Central memory CD4-positive, alpha-beta T cell (primary cell): ENCODE data around the gene ZC3H4.
A peak's percentile ranks its signal among the peaks of the same experiment; 100 is the strongest.

ENCODE experiments used
- DNase-seq: peaks from one replicate; pipeline ENCODE4 v3.0.0; 2022

The ZC3H4 gene

DNA sequence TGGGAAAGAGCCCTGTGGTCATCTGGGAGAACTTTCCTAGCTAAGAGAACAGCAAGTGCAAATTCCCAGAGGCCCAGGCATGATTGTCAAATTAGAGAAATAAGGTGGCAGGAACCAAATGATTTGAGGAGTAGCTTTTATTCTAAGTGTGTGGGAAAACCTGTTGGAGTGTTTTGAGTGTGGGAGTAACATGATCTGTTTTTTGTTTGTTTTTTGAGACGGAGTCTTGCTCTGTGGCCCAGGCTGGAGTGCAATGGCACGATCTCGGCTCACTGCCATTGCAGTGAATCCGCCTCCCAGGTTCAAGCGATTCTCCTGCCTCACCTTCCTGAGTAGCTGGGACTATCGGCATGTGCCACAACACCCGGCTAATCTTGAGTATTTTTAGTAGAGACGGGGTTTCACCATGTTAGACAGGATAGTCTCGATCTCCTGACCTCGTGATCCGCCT is 19.5 kb upstream of the ZC3H4 start:
- no peak for DNase-seq

DNA sequence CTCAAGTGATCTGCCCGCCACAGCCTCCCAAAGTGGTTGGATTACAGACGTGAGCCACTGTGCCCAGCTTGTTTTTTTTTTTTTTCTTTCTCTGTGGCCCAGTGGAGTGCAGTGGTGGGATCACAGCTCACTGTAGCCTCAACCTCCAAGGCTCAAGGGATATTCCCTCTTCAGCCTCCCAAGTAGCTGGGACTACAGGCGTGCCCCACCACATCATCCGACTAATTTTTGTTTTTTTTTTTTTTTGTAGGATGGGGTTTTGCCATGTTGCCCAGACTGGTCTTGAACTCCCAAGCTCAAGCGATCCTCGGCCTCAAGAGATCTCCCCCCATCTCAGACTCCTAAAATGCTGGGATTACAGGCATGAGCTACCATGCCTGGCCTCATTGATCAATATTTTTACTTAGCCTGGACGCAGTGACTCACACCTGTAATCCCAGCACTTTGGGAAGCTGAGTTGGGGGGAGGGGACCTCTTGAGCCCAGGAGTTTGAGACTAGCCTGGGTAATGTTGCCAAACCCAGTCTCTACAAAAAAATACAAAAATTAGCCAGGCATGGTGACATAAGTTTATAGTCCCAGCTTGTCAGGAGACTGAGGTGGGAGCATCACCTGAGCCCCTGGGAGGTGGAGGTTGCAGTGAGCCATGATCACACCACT is 18.7 kb upstream of the ZC3H4 start:
- no peak for DNase-seq

DNA sequence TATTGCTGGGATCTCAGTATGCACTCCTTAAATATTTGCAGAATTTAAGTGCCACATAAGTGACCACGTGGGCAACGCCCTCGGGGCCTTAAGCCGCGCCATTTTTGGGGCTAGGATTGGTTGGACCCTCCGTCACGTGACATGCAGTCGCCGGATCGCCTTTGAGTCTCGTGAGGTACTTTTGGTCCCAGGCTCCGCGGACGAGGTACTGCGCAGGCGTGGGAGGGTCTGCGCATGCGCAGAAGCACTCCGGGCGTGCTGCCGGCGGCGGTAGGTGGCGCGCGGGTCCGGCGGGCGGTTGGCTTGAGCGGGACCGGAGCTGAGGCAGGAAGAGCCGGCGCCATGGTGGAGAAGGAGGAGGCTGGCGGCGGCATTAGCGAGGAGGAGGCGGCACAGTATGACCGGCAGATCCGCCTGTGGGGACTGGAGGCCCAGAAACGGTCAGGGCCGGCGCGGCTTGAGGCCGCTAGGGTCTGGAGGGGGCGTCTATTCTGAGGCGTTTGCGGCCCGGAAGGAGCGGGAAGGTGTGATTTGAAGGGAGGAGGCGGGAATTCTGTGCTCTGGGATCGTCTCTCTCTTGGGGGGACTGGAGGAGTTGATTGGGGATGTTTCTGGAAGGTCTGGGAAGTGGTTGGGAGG is 17.1 kb upstream of the ZC3H4 start, which contains the start of gene SAE1:
Gene SAE1, plus strand, starts transcription at position 247 of the 639 bp plus-strand sequence. Its CDS starts 96 bp downstream, at position 343.
- DNase-seq: peak; percentile 87

DNA sequence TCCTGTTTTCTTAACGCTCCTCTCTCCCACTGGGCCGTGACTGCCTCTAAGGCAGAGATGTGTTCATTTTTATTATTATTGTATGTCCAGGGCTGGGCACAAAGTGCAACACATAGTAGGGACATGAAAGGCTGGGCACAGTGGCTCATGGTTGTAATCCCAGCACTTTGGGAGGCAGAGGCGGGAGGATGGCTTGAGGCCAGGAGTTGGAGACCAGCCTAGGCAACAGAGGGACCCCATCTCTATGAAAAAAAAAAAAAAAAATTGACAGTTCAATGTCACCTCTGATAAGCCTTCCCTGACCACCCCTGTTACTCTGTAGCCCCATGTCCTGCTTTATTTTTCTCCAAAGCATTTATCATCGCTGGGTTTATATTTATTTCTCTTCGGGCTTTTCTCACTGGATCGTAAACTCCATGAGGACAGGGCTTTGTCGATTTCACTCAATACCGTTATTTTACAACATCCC is 16.6 kb upstream of the ZC3H4 start:
- no peak for DNase-seq

DNA sequence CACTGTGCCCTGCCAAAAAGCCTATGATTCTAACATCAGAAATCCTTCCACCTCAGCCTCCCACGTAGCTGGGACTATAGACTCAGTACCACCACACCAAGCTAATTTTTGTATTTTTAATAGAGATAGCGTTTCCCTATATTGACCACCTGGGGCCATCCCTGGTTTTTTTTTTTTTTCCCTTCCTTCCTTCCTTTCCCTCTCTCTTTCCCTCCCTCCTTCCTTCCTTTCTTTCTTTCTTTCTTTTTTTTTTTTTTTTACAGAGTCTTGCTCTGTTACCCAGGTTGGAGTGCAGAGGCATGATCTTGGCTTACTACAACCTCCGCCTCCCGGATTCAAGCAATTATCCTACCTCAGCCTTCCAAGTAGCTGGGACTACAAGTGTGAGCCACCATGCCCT is 16.0 kb upstream of the ZC3H4 start:
- no peak for DNase-seq

DNA sequence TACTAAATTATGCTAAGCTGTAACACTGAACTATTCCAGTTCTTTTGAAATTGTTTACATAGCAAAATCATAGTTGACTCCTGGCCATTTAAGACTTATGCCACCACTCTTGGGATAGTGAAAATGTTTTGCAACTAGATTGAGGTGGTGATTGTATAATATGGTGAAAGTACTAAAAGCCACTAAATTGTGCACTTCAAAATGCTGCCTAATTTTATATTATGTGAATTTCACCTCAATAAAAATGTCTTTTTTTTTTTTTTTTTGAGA is 12.0 kb upstream of the ZC3H4 start:
- DNase-seq: no peak

DNA sequence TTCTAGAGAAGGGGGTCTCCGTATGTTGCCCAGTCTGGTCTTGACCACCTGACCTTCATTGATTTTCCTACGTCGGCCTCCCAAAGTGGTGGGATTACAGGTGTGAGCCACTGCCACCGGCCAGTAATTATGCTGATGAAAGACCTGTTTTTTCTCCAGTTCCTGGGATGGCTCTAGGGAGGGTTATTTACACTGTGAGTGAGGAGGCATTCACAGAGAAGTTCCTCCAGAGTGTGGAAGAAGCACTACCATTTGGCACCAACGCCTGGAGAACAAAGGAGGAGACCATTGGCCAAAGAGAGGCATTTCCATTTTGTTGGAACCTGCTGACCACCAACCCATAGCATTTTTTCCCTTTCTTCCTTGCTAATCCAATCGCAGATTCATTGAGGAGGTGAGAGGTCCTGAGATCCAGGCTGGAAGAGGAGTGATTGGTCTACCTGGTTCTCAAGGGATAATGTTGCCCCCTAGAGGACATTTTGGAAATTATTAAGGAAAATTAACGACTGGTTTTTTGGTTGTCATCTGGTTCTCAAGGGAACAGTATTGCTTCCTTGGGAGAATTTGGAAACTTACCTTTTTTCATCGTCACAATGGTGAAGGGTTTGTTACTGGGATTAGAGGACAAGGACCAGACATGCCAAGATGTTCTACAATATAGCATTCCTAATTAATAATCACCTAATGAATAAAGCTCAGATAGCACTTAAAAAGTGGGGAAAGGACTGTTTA is 11.5 kb upstream of the ZC3H4 start:
- DNase-seq: peak; percentile 46

DNA sequence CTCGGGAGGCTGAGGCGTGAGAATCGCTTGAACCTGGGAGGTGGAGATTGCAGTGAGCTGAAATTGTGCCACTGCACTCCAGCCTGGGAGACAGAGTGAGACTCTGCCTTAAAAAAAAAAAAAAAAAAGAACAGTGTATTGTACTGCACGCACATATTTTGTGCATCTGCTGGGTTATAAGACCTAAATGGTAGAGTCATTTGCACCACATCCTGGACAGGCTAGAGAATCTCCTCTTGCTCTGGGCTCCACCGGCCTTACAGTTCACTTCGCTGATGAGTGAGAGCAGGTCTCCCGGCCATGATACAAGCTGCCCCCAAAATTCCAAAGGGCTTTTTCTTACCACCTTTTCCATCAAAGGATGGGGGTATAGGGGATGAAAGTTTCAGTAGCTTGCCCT is 9.8 kb upstream of the ZC3H4 start:
- DNase-seq: no peak

DNA sequence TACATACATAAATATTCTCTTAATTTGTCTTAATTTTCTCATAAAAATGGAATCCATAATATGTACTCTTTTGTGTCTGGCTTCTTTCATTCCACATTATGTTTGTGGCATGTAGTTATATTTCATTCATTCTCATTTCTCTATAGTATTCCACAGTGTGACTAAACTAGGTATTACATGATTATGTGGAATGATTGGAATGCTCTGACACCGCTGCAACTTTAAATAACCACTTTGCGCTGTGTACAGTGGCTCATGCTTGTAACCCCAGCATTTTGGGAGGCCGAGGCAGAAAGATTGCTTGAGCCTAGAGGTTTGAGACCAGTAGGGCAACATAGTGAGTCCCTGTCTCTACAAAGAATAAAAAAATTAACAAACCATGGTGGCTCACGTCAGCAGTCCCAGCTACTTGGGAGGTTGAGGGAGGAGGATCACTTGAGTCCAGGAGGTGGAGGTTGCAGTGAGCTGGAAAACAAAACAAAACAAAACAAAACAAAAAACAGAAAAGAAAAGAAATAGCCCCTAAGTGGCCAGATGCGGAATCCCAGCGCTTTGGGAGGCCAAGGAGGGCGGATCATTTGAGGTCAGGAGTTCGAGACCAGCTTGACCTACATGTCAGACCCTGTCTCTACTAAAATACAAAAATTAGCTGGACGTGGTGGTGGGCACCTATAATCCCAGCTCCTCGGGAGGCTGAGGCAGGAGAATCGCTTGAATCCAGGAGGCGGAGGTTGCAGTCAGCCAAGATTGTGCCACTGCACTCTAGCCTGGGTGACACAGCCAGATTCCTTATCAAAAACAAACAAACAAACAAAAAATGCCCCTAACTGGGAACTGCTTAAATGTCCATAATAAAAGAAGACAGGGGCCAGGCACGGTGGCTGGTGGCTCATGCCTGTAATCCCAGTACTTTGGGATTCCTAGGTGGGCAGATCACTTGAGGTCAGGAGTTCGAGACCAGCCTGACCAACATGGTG is 9.1 kb upstream of the ZC3H4 start:
- DNase-seq: no peak

DNA sequence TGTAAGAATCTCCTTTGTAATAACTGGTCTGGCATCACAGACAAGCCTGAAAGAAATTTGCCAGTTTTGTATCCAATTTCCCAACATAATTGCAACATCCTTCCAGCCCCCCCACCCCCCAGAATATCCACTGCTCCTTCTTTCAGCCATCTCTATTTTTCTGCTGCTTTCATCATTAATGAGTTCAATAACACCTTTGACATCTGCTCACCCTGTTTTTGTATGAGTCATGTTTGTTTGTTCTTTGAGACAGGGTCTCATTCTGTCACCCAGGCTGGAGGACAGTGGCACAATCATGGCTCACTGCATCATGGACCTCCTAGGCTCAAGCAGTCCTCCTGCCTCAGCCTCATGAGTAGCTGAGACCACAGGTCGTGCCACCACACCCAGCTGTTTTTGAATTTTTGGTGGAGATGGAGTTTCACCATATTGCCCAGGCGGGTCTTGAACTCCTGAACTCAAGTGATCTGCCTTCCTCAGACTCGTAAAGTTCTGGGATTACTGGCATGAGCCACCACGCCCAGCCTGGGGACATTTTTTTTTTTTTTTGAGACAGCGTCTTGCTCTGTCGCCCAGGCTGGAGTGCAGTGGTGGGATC is 7.0 kb upstream of the ZC3H4 start:
- no peak for DNase-seq

DNA sequence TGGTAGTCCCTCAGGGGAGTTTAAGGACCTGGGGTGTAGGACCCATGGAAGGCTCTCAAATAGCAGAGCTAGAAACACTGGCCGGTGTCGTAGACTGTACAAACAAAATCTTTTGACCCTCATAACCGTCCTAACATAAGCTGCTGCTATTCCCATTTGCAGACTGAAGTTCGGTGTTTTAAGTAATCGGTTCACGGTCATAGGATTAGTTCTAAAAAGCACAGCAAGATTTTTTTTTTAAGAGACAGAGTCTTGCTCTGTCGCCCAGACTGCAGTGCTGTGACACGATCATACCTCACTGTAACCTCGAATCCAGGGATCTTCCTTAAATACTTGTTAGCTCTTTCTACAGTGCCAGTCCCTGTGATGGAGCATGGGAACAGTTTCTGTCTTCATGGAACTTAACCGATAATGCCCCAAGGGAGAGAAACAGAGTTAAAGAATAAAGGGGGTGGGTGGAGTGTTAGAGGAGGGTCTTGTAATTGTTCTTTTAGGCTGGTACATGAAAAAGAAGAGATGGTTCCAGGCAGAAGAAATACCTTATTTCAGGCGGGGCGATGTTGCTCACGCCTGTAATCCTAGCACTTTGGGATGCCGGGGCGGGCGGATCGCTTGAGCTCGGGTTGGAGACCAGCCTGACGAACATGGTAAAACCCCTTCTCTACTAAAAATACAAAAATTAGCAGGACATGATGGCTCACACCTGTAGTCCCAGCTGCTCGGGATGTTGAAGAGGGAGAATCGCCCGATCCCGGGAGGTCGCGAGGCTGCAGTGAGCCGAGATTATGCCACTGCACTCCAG is 475 bp upstream of the ZC3H4 start:
- DNase-seq: no peak

DNA sequence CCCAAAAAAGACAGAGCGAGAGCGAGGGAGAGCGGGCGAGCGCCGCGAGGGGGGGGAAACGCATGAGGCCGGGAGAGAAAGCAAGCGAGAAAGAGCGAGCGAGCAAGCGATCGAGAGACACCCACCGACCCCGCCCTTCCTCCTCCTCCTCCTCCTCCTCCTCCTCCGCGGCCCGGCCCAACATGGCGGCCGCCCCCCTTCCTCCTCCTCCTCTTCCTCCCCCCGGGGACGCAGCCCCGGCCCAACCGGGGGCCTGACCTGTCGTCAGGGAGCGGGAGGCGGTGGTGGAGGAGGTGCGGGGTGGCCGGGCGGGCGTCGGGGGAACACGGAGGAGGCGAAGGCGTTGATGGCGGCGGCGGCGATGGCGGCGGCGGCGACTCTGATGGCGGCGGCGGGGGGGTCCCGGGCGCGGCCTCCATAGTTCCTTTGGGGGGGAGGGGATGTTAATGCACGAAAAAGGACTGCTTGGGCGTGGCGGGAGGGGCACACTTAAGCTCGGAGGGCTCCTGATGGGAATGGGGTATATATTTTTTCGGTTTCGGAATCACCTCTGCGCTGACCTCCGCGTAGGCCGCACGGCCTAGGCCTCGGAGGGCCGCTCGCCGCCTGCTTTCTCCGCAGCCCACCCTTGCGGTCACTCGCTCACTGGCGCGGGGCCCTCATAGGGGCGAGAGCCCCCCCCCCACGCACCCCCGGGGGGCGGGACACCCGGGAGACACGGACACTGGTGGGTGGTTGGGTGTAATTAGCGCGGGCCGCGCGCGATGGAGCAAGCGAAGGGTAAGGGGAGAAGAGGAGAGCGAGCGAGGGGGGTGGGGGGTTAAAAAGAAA is 1.2 kb downstream of the ZC3H4 start:
- DNase-seq: peak; percentile 86

DNA sequence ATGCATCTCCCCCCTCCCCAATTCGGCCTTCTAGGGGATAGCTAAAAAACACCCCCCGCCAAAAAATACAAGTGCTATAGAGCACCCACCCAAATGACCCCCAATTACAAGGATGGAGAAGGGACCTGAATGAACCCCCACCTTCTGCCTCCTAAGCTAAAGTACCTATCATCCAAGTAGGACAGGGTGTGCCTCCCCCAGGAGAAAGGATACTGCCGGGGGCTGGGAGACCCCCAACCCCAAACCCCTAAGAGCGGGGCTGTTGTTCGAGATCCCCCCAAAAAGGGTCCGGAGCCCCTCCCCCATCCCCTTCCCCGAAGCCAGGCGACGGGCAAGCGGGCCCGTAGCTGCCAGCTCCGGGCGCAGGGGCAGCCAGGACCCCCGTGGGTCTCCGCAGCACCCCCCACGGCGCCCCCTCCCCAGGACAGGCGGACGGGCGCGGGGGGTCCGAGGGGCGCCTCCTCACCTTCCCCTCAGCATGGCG is 1.9 kb downstream of the ZC3H4 start:
- no peak for DNase-seq

DNA sequence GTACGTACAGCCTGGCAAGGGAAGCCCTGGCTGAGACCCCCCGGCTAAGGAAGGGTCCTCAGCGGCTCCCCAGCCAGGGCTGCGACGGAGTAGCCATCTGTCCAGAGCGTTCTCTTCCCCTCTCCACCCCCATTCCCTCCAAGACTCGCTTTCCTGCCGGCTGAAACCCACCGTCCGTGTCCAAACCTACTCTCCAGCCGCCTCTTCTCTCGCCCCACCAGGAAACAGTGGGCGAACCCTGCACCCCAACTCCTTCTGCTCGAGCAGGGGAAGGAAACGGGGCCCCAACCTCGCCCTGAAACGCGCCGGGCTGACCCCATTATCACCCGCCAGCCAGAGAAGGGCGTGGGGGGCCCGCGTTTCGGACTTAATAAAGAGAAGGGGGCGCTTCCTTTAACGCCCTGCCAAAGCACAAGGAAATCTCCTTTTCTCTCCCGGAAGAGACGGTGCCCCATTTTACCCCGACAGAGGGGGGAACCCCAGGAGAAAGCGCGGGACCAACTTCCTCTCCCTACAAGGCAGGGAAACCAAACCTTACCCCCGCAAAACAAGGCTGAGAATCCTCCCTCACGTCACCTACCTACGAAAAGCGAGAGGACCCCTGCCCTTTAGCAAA is 2.5 kb downstream of the ZC3H4 start:
- peak; percentile 55 for DNase-seq

DNA sequence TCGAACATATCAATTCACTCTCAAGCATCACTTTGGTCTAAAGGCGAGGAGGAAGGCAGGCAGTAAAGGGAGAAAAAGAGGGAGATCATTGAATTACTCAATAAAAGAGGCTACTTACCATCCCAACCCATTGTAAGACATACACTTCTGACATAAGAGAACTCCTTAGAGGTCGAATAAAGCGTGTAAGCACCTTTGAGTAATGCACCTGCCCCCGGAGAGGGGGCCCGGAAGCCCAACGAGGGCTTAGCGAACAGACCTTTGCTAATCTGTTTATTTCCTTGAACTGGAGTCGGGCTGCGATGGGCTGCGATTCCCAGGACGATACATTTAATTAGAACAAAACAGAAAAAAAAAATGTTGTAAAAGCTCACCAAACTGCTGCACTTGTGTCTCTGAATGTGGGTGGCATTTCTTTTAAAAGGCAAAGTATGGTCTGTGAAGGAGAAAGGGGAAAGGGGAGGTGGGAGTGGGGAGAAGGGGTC is 3.0 kb downstream of the ZC3H4 start:
- DNase-seq: peak; percentile 40

DNA sequence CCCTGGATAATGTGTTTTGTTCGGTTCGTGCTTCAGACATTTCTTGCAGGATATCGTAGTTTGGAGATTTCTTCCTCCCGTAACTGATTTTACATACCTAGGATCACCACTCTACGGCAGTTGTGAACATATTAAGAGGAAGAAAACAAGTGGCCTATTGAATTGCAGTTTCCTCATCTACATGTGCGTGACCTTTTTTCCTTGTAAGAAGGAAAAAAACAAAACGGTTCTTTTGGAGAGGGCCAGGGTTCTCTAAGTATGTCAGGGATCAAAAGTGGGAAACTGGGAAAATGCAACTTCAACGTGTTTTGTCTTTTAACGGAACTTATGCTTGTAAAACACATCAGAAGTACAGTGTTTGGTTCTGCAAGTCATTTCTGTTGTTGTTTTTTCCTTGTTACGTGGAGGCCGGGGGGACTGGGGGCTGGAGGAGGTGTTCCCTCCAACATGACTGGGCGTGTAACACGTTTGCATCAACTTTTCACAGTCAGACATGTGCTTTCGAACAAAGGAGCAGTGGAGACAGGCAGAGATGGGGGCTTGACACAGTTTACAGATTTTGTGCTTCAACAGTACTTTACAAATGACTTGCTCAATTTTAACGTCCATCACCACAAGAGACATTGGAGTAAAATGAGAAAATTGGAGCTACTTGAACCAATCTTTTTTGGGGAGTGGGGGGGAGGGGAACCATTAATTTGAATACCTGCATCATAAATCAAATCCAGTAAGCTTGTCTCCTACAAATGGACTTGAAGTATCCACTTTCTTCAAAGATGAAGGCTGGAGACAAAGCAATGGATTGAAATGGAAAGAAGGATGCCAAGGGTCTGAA is 3.8 kb downstream of the ZC3H4 start:
- peak; percentile 28 for DNase-seq

DNA sequence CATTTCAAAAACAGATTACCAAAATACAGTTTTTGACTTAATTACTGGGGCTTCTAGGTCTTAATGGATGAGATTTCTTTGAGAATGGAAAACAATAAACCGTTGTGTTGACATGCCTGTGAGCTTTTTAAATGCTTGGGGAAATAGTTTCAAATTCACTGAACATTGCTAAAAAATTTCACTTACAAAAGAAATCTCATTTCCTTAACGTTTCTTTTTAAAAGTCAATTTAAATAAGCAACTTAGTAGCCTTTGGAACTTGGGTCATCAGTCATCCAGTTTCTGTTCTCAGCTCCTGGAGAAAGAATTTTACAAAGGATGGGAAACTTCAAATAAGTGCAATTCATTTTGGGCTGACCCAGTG is 4.4 kb downstream of the ZC3H4 start:
- DNase-seq: no peak

DNA sequence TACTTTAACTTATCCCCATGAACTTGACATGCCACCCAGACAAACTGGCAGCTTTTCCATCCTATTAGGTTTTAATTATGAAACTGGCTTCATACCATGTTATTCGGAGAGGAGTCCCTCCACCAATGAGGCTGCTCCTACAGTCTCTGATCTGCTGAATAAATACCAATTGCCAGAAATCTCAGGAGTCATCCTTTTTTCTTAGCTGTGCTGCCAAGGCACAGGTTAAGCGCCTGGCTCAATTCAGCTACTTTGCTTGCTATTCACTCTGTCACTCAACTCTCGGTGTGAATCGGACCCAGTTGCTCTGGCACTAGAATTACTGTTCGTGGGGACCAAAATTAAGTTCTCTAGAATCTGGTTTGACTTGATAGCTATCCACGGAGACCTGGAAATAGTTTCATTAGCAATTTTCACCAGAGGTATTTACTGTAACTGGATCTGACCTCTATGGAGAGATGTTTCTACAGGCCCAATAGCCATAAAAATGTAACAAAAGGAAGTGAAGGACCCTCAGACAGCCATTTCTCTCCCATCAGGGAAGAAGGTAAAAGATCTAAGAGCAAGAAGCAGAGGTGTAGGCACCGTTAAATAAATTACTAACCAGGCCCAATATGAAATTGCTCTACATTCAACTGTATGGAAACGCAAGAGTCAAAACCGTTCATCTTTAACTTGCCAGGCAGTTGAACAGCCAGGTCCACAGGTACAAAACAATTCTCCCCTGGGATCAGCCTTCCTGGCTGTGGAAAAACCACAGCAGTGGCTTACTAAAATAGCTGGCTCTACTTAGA is 5.4 kb downstream of the ZC3H4 start:
- DNase-seq: no peak
